Measurements from ENCODE around the gene PODXL. TPM values are rescaled to one million over a fixed set of nuclear protein-coding genes. Genes with fewer than 3 reads are reported as not detected.
A peak's percentile ranks its signal among the peaks of the same experiment; 100 is the strongest.

The PODXL gene
- total RNA-seq, 1 donor from 2014 or later, result 0.65 TPM

DNA sequence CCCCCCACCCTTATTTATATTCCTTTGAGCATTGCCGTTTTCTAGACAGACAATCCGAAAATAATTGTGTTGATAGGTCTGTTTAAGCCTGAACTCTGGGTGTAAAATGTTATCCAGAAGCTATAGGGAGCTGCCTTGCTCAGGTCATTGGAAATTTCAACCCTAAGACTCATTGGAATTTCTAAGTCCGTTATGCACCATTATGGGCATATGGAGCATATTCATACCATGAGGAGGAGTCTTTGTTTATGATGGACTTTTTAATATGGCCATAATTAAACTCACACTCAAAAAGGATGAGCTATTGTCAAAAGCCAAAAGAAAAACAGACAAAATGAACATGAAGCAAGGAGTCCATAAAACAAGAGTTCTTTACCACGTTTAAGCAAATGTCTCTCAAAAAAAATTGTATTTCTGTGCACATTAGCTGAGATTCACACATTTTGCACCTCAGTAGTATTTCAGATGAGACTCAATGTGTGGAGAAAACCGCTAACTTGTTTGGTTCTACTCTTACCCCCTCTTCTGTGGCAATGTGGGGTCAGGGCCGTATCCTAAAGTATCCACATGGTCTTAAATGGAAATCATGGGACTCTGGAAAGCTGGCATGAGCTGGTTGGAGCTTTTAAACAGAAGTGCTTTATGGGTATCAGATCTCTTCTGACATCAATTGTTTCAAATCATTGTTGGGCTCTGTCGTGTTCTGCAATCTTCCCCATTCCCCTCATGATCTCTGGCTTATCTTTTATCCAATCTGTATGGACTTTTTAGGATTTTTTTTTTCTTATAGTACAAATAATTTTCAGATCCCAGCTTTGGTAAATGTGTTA lies 60.5 kb downstream of the PODXL start:
- DNase-seq (ENCODE audit: low read depth), result no peak

DNA sequence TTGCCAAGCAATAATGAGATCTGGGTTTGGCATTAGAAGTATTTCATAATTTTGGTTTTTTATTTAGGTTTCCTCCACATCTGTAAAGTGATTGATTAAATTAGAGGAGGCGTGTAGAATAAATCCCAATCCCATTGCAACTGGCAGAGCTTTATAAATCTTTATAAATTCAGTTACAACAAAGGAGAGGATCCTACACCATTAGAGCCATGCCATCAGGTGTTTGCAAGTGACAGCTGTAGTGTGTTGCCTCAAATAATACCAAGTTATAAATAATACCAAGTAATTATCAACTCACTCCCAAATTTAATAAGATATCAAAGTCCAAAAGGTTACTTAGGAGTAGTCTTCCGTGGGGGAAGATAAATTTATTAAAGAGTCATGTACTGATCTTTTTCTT lies 62.2 kb downstream of the PODXL start:
- no peak for DNase-seq (ENCODE audit: low read depth)

- no peak for DNase-seq (ENCODE audit: low read depth)
Measured at GRCh38 chr7:131493581-131493980, 62.8 kb downstream of the PODXL start.

DNA sequence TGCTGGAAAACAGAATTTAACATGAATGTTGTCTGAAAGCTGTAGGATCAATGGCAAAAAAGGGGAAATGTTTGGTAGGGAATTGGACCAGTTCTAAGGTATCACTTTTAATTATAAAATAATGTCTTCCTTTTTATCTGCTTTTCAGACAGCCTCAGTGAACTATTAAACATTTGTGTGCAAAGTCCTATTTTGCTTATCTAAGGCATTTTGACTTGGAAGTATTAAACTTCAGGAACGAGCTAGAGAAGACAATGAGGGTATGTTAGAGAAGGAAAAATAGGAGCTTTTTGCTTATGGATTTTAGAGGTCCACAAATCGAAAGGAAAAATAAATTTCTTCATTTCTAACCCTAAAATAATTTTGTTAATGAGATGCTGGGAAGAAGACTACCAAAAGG lies 63.3 kb downstream of the PODXL start:
- DNase-seq (ENCODE audit: low read depth), result no peak

GRCh38 chr7:131489881-131490280 lies 66.5 kb downstream of the PODXL start:
- DNase-seq (ENCODE audit: low read depth), result no peak

- no peak for DNase-seq (ENCODE audit: low read depth)
Measured at GRCh38 chr7:131489196-131489595, 67.2 kb downstream of the PODXL start.

DNA sequence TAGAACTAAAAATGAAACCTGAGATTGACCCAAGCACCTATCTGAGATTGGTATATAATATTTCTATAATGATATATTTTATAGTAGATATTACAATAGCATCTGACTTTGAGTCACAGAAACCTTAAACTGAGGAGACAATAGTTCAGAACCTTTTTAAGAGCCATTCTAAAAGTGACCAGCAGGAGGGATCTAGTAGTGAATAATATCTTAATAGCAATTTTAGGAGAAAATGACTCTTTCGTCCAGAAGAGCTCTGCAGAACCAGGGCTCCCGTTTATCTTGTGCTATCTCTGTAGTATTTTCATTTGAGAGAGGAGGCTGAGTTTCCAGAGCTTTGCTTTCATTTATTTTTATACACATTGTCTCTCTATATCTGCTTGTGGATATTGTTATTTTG lies 68.1 kb downstream of the PODXL start:
- DNase-seq (ENCODE audit: low read depth), result no peak

DNA sequence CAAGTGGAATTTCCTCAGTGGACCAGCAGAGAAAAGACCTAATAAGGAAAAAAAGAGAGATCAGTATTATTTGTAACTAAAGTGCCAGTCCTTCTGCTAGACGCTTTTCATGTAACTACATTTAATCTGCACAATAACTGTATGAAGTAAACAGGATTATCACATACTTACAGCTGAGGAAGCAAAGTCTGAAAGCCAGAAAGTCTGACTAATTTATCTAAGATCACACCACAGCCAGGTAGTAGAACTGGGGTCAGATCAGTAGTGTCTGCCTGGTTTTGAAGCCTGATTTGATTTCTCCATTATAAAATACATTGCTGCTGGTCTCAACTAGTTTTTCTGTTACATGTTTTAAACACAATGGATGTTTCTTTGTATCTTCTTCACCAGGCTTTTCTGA lies 69.2 kb downstream of the PODXL start:
- no peak for DNase-seq (ENCODE audit: low read depth)

- no peak for DNase-seq (ENCODE audit: low read depth)
Measured at GRCh38 chr7:131486346-131486745, 70.1 kb downstream of the PODXL start.

DNA sequence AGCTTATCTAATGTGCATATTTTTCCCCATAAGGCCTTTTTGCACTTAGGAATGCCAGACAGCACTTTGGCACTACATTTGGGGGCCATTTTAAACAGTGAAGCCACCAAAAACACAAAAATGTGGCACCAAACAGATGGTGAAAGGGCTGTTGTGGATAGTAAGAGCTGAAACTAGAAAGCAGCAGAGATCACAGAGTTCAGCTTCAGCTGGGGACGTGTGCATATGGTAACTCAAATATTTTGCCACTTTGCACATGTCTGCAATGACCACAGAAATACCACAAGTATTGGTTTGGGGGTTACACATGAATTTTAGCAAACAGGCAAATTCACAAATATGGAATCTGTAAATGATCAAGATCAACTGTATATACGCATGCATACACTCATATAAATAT lies 72.8 kb downstream of the PODXL start:
- no peak for DNase-seq (ENCODE audit: low read depth)

DNA sequence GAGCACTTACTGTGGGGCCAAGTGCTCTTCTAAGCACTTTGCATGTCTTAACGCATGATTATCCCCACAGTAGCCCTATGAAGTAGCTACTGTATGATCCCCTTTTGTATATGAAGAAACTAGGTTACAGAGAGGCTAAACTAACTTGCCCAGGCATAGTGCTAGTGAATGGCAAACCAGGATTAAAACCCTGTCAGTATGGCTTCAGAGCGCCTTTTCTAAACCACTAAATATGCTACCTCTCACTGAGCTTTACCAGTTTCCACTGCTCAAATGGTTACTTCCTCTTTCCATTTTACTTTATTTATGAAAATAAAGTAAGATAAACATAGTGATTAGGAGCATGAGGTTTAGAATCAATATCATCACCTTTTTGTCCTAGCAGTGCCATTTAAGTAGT lies 73.6 kb downstream of the PODXL start:
- DNase-seq (ENCODE audit: low read depth), result no peak

- peak; percentile 92 for DNase-seq (ENCODE audit: low read depth)
Measured at GRCh38 chr7:131480384-131481315, 75.8 kb downstream of the PODXL start.

DNA sequence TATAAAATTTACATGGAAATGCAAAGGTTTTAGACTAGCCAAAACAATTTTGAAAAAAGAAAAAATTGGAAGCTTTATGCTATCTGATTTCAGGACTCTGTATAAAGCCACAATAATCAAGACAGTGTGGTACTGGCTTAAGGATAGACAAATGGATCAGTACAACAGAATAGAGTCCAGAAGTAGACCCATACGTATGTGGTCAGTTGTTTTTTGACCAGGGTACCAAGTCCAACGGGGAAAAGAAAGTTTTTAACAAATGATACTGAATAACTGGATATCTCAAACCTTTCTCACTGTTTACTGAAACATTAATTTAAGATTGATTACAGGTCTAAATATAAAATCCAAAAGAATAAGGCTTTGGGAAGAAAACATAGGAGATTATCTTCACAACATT lies 79.7 kb downstream of the PODXL start:
- DNase-seq (ENCODE audit: low read depth), result no peak

DNA sequence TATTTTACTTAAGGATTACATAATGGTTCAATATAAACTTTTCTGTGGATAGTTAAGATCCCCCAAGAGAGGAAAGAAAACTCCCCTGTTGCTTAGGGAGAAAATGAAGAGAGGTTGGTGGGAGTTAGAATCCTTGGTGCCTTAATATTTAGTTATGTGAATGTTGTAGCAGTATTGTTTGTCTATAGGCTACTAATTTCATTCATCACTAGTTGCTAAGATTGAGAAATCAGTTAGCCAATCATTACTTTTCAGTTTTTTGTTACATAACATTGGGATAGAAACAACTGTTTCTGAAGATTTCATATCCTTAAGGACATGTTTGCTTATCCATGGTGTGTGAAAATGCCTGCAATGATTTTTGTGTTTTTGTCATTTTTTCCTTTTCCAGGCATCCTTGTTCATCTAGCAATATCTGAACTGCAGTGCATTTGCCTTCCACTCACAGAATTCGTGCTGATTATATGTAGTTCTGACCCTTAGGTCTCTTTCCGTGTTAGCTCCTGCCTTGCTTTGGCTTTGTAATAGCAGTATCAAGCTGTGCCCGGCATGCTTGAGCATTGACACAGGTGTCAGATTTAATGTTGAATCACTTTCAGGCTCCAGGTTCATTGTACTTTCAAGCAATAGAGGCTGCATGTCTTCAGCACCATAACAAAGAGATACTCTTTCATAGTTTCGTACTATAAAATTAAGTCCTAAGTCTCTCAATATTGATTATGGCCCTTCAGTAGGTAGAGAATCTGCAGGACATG lies 85.0 kb downstream of the PODXL start:
- no peak for DNase-seq (ENCODE audit: low read depth)

DNA sequence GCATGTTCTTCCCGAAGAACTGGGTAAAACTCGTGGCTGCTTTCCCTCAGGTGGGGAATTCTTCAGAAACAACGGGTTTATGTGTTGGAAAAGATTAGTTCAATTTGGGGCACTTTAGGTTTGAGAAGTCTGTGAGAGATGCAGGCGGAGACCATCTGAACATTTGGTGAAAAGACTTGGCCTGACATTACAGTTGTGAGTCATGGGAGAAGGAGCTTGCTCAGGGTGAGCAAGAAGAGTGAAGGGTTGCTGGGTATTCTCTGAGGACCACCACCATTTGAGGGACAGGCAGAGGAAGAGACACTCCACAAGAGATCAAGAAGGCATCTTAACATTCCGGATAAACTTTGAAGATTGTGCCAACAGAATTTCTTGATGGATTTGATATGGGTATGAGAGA lies 88.6 kb downstream of the PODXL start:
- no peak for DNase-seq (ENCODE audit: low read depth)

GRCh38 chr7:131466735-131467365 lies 89.6 kb downstream of the PODXL start:
- no peak for DNase-seq (ENCODE audit: low read depth)

DNA sequence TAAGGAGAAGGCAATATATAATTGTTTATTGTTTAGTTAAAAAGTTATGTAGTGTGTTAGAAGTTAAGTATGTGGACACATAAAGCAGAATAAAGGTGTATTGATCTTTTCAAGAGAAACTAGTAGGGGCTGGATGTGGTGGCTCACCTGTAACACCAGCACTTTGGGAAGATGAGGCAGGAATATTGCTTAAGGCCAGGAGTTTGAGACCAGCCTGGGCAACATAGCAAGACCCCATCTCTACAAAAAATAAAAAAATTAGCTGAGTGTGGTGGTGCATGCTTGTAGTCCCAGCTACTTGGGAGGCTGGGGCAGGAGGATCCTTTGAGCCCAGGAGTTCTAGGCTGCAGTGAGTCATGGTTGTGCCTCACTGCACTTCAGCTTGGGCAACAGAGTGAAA lies 93.7 kb downstream of the PODXL start:
- DNase-seq (ENCODE audit: low read depth), result peak; percentile 22

GRCh38 chr7:131462059-131462458 lies 94.4 kb downstream of the PODXL start:
- no peak for DNase-seq (ENCODE audit: low read depth)

GRCh38 chr7:131459256-131459655 lies 97.2 kb downstream of the PODXL start:
- DNase-seq (ENCODE audit: low read depth), result peak; percentile 84

- DNase-seq (ENCODE audit: low read depth), result no peak
Measured at GRCh38 chr7:131456338-131456737, 100.1 kb downstream of the PODXL start.

DNA sequence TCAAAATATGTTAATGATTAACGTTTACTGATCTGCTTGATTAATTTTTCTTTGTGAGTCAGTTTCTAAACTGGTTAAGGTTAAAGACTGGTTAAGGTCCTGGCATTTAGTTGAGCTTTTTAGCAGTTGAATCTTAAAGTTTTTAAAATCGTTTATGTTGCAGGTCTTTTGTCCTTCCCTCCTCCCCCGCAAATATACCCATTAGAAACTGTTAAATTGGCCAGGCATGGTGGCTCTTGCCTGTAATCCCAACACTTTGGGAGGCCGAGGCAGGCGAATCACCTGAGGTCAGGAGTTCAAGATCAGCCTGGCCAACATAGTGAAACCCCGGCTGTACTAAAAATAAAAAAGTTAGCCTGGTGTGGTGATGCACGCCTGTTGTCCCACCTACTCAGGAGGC lies 100.9 kb downstream of the PODXL start:
- peak; percentile 93 for DNase-seq (ENCODE audit: low read depth)

DNA sequence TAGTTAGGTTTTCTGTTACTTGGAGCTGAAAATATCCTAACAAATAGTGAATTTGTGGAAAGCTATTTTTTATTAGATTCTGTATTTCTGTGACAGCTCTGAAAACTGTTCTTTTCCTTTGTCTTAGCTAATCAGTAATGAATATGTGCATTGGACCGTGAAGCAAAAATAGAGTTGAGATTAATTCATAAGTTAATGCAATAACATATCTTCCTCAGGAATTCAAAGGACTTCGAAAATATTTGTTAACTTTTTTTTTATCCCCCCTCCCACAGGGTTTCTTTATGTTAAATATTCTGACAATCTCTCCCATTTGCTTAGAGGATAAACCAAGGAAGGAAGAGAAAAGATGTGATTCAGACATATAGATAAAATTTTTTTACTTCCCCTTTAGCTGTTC lies 101.4 kb downstream of the PODXL start:
- peak; percentile 42 for DNase-seq (ENCODE audit: low read depth)
